H9 (cell line): ENCODE measurements around the gene PRPF6. TPM values are rescaled to one million over a fixed set of nuclear protein-coding genes. Genes with fewer than 3 reads are reported as not detected.

Experiments used
- DNase-seq: peaks from one replicate; pipeline ENCODE4 v3.0.0-alpha.2; 2017
- H2AFZ ChIP-seq: one replicate; pipeline ENCODE4 v1.6.1; 2013; ENCODE audit warnings: mild to moderate bottlenecking, low read length, control low read depth, moderate library complexity
- H2AK5ac ChIP-seq: 2 replicates; pipeline ENCODE4 v1.6.1; 2013; ENCODE audit warnings: low read length, control low read depth, mixed read lengths; ENCODE audit not compliant: insufficient read length
- H2BK120ac ChIP-seq: one replicate; pipeline ENCODE4 v1.6.1; 2013; ENCODE audit warnings: low read depth, mild to moderate bottlenecking, low read length, control low read depth, inconsistent platforms; ENCODE audit not compliant: poor library complexity, severe bottlenecking
- H2BK12ac ChIP-seq: 2 replicates; pipeline ENCODE4 v1.6.1; 2013; ENCODE audit warnings: low read length, control low read depth, mixed read lengths, low read depth; ENCODE audit not compliant: insufficient read length
- H2BK15ac ChIP-seq: 2 replicates; pipeline ENCODE4 v1.6.1; 2013; ENCODE audit warnings: low read depth, low read length, control low read depth
- H2BK20ac ChIP-seq: one replicate; pipeline ENCODE4 v1.6.1; 2013; ENCODE audit warnings: low read depth, mild to moderate bottlenecking, low read length, control low read depth, inconsistent platforms; ENCODE audit not compliant: poor library complexity, severe bottlenecking
- H2BK5ac ChIP-seq: 2 replicates; pipeline ENCODE4 v1.6.1; 2013; ENCODE audit warnings: low read length, control low read depth, mixed read lengths; ENCODE audit not compliant: insufficient read length
- H3K14ac ChIP-seq: 2 replicates; pipeline ENCODE4 v1.6.1; 2013; ENCODE audit warnings: low read length, control low read depth; ENCODE audit not compliant: insufficient read depth
- H3K18ac ChIP-seq: 2 replicates; pipeline ENCODE4 v1.6.1; 2013; ENCODE audit warnings: low read depth, mild to moderate bottlenecking, mixed read lengths, low read length, control low read depth; ENCODE audit not compliant: insufficient read length
- H3K23ac ChIP-seq: 2 replicates; pipeline ENCODE4 v1.6.1; 2013; ENCODE audit warnings: low read length, control low read depth, mixed read lengths, low read depth; ENCODE audit not compliant: insufficient read length
- H3K23me2 ChIP-seq: 2 replicates; pipeline ENCODE4 v1.6.1; 2013; ENCODE audit warnings: low read depth, mild to moderate bottlenecking, mixed read lengths, low read length, control low read depth; ENCODE audit not compliant: insufficient read length, poor library complexity, severe bottlenecking
- H3K27ac ChIP-seq: 2 replicates; pipeline ENCODE4 v1.5.1; 2013; ENCODE audit warnings: low read length, control low read depth, mixed read lengths, low read depth; ENCODE audit not compliant: insufficient read length
- H3K27me3 ChIP-seq: 2 replicates; pipeline ENCODE4 v1.6.1; 2013; ENCODE audit warnings: low read length, control low read depth, inconsistent platforms; ENCODE audit not compliant: insufficient read depth
- H3K4ac ChIP-seq: 2 replicates; pipeline ENCODE4 v1.6.1; 2013; ENCODE audit warnings: low read depth, mild to moderate bottlenecking, control low read depth, inconsistent platforms, low read length, moderate library complexity
- H3K4me1 ChIP-seq: 2 replicates; pipeline ENCODE4 v1.6.1; 2013; ENCODE audit warnings: low read length, control low read depth, inconsistent platforms; ENCODE audit not compliant: insufficient read depth
- H3K4me2 ChIP-seq: 2 replicates; pipeline ENCODE4 v1.6.1; 2013; ENCODE audit warnings: low read length, control low read depth, mixed read lengths; ENCODE audit not compliant: insufficient read length, insufficient read depth
- H3K56ac ChIP-seq: 2 replicates; pipeline ENCODE4 v1.6.1; 2013; ENCODE audit warnings: low read depth, mild to moderate bottlenecking, mixed read lengths, low read length, control low read depth; ENCODE audit not compliant: insufficient read length
- H3K79me1 ChIP-seq: 2 replicates; pipeline ENCODE4 v1.6.1; 2013; ENCODE audit warnings: low read depth, mild to moderate bottlenecking, moderate library complexity, low read length, control low read depth, inconsistent platforms; ENCODE audit not compliant: insufficient read depth, poor library complexity, severe bottlenecking
- H3K79me2 ChIP-seq: 2 replicates; pipeline ENCODE4 v1.6.1; 2013; ENCODE audit warnings: low read length, control low read depth, inconsistent platforms; ENCODE audit not compliant: insufficient read depth
- H3K9ac ChIP-seq: 2 replicates; pipeline ENCODE4 v1.6.1; 2013; ENCODE audit warnings: low read length, control low read depth, mixed read lengths; ENCODE audit not compliant: insufficient read length; ENCODE audit errors: extremely low read depth
- H3K9me3 ChIP-seq: one replicate; pipeline ENCODE4 v1.6.1; 2013; ENCODE audit warnings: low read depth, low read length, inconsistent platforms; ENCODE audit not compliant: control insufficient read depth
- H3T11ph ChIP-seq: one replicate; pipeline ENCODE4 v1.6.1; 2013; ENCODE audit warnings: mild to moderate bottlenecking, low read length, control low read depth, inconsistent platforms
- H4K20me1 ChIP-seq: one replicate; pipeline ENCODE4 v1.6.1; 2013; ENCODE audit not compliant: control insufficient read depth, insufficient read length, insufficient read depth
- H4K5ac ChIP-seq: 2 replicates; pipeline ENCODE4 v1.6.1; 2013; ENCODE audit warnings: low read depth, mild to moderate bottlenecking, mixed read lengths, low read length, control low read depth; ENCODE audit not compliant: insufficient read length
- H4K8ac ChIP-seq: replicated peaks from 2 replicates; pipeline ENCODE4 v1.6.1; 2013; ENCODE audit warnings: low read length, control low read depth, mixed read lengths, low read depth; ENCODE audit not compliant: insufficient read length
- H4K91ac ChIP-seq: 2 replicates; pipeline ENCODE4 v1.6.1; 2013; ENCODE audit warnings: low read depth, mild to moderate bottlenecking, moderate library complexity, mixed read lengths, low read length, control low read depth; ENCODE audit not compliant: insufficient read length
- H3K27ac Mint-ChIP-seq, 3 experiments: 2 replicates in 2 of 3; 3 replicates in 1 of 3; pipeline ENCODE4 v1.8.0; 2020 to 2021; ENCODE audit warnings: mixed read lengths in 3 of 3, mild to moderate bottlenecking in 1 of 3, moderate library complexity in 1 of 3
- H3K27me3 Mint-ChIP-seq: 2 replicates; pipeline ENCODE4 v1.8.0; 2021; ENCODE audit warnings: low read depth, mild to moderate bottlenecking, moderate library complexity, mixed read lengths
- H3K36me3 Mint-ChIP-seq, 3 experiments: 2 replicates in 2 of 3; 3 replicates in 1 of 3; pipeline ENCODE4 v1.8.0; 2020 to 2021; ENCODE audit warnings: low read depth in 3 of 3, mixed read lengths in 3 of 3; ENCODE audit not compliant: insufficient read depth in 1 of 3
- H3K4me1 Mint-ChIP-seq, 2 experiments: 2 replicates each; pipeline ENCODE4 v1.8.0; 2020; ENCODE audit warnings: mixed read lengths in 2 of 2
- H3K4me3 Mint-ChIP-seq, 2 experiments: 2 replicates in 1 of 2; 3 replicates in 1 of 2; pipeline ENCODE4 v1.8.0; 2020 to 2021; ENCODE audit warnings: mild to moderate bottlenecking in 2 of 2, mixed read lengths in 2 of 2, moderate library complexity in 1 of 2
- H3K9me3 Mint-ChIP-seq, 2 experiments: 2 replicates in 1 of 2; 3 replicates in 1 of 2; pipeline ENCODE4 v1.8.0; 2020; ENCODE audit warnings: mild to moderate bottlenecking in 2 of 2, mixed read lengths in 2 of 2, moderate library complexity in 1 of 2
- CTCF ChIP-seq: fragments of 200-600 bp; sonication (generic); conservative IDR thresholded peaks from 3 replicates; pipeline ENCODE4 v1.8.0; 2021; ENCODE audit warnings: antibody characterized with exemption, mild to moderate bottlenecking
- WGBS: extraction: QIAGEN DNeasy Blood & Tissue Kit; methylation state at CpG from one replicate; pipeline ENCODE4 v1.1.7; 2013; ENCODE audit warnings: missing lambda C conversion rate, low lambda C conversion rate, mixed read lengths; ENCODE audit not compliant: insufficient read length; ENCODE audit errors: extremely low coverage; 5-methylcytosine and 5-hydroxymethylcytosine counted together
- total RNA-seq: library from RNA; stranded (reverse); gene quantifications from 2 replicates; pipeline ENCODE4 v1.2.1, GENCODE V29; 2021

PRPF6 gene
- total RNA-seq, 1 experiment from 2014 or later = 87.9 TPM

GRCh38 chr20:64072498-64073063, 91.6 kb downstream of the PRPF6 start:
- no peak overlapping the region for H4K5ac ChIP-seq
- H3K4me1 Mint-ChIP-seq = peaks cover 0 to 7% of the 10 kb centered on the region in 2 experiments; a peak in 2 of 4 replicates
- no peak for DNase-seq
- no peak overlapping the region for H2BK120ac ChIP-seq
- no peak overlapping the region for H3K56ac ChIP-seq
- no peaks in the 10 kb centered on the region for H3K9me3 ChIP-seq
- no peak overlapping the region for H4K91ac ChIP-seq
- H2BK20ac ChIP-seq = no peak overlapping the region
- no peak overlapping the region for H3T11ph ChIP-seq
- H2BK15ac ChIP-seq = no peak overlapping the region
- no peak overlapping the region for H3K4ac ChIP-seq
- H2AK5ac ChIP-seq = no peak overlapping the region
- no peaks in the 10 kb centered on the region for H3K23me2 ChIP-seq
- peaks cover 0 to 3% (median 0%) of the 10 kb centered on the region in 3 experiments; a peak in 3 of 7 replicates for H3K36me3 Mint-ChIP-seq
- no peaks in the 10 kb centered on the region for H3K79me1 ChIP-seq
- H3K79me2 ChIP-seq = no peaks in the 10 kb centered on the region
- no peak overlapping the region for H3K14ac ChIP-seq
- H3K27me3 ChIP-seq = no peaks in the 10 kb centered on the region
- H2BK5ac ChIP-seq = no peak overlapping the region
- H3K4me3 Mint-ChIP-seq = no peak overlapping the region
- no peak overlapping the region for H3K27ac Mint-ChIP-seq
- H3K18ac ChIP-seq = no peak overlapping the region
- no peak overlapping the region for H4K8ac ChIP-seq
- no peak overlapping the region for H3K27ac ChIP-seq
- H3K27me3 Mint-ChIP-seq = peaks cover 1% of the 10 kb centered on the region; the same call in 1 of the 2 replicates
- H3K23ac ChIP-seq = no peak overlapping the region
- no peak overlapping the region for H2AFZ ChIP-seq
- no peaks in the 10 kb centered on the region for H3K9me3 Mint-ChIP-seq
- H3K4me1 ChIP-seq = no peaks in the 10 kb centered on the region
- no peaks in the 10 kb centered on the region for H4K20me1 ChIP-seq
- no peak overlapping the region for H3K9ac ChIP-seq
- TF ChIP-seq CTCF = no peak
- WGBS = no CpG with 5 or more reads among the region's 14 CpGs
- H3K4me2 ChIP-seq = no peak overlapping the region
- H2BK12ac ChIP-seq = no peak overlapping the region
